HCT116 (cell line): ENCODE measurements around the gene TMEM151A. TPM values are rescaled to one million over a fixed set of nuclear protein-coding genes. Genes with fewer than 3 reads are reported as not detected.

ENCODE experiments used
- ATAC-seq: fragments of 200-7000 bp; cut with Tn5 transposase; 2 replicates; pipeline ENCODE4 v1.9.1; 2020; ENCODE audit warnings: mild to moderate bottlenecking, moderate library complexity
- BruUV-seq: library from RNA; stranded (reverse); fragments of 400-500 nt; replicated peaks from 2 replicates; lab custom pipeline; 2021; lab: Mats Ljungman, UMichigan
- CTCF ChIA-PET: fragments of 300-600 bp; sonication (Branson Sonifier 250); formaldehyde crosslinking; loops from one replicate; lab custom pipeline; 2021; ENCODE audit warnings: antibody characterized with exemption; lab: Charles Lee
- POLR2A ChIA-PET: fragments of 300-600, 350-600 bp; sonication (Branson Sonifier 250); formaldehyde crosslinking; loops from one replicate; lab custom pipeline; 2021; ENCODE audit warnings: antibody characterized with exemption; lab: Charles Lee
- RAD21 ChIA-PET, 2 experiments: fragments of 300-600 bp; sonication (Branson Sonifier 250); formaldehyde crosslinking; loops; one replicate each; lab custom pipeline; 2023; ENCODE audit warnings: low total read pairs in 2 of 2; ENCODE audit not compliant: uncharacterized antibody in 2 of 2, unreplicated experiment in 2 of 2, low non-redundant PET in 1 of 2; lab: Charles Lee
- DNase-seq: peaks from one replicate; pipeline ENCODE4 v3.0.0-alpha.2; 2010; ENCODE audit warnings: low read depth, low spot score
- H2AFZ ChIP-seq: fragments of 200-600 bp; shearing (Covaris generic), sonication (generic); 2 replicates; pipeline ENCODE4 v1.6.1; 2017; ENCODE audit warnings: low read depth, mixed run types, mixed read lengths, antibody characterized with exemption, low read length; ENCODE audit not compliant: poor library complexity, severe bottlenecking
- H3K27ac ChIP-seq: 2 replicates; pipeline ENCODE4 v1.5.1; 2012; ENCODE audit warnings: low read depth, low read length
- H3K27me3 ChIP-seq: fragments of 200-600 bp; sonication (generic); 2 replicates; pipeline ENCODE4 v1.6.1; 2016; ENCODE audit warnings: mixed run types, low read length, mixed read lengths; ENCODE audit not compliant: insufficient read depth
- H3K36me3 ChIP-seq, 2 experiments: fragments of 200-500 bp in 1 of 2; fragments of 200-600 bp in 1 of 2; sonication (Bioruptor generic) in 1 of 2; sonication (generic) in 1 of 2; 2 replicates each; pipeline versions ENCODE4 v1.5.1 to v1.6.1; 2014 to 2016; ENCODE audit warnings: low read length in 2 of 2, inconsistent platforms in 1 of 2, mixed read lengths in 1 of 2, mixed run types in 1 of 2; ENCODE audit not compliant: insufficient read depth in 2 of 2, control insufficient read depth in 1 of 2
- H3K4me1 ChIP-seq, 2 experiments: fragments of 200-600 bp in 1 of 2; sonication (generic) in 1 of 2; 2 replicates each; pipeline versions ENCODE4 v1.5.1 to v1.6.1; 2012 to 2017; ENCODE audit warnings: low read length in 2 of 2, inconsistent platforms in 1 of 2, mild to moderate bottlenecking in 1 of 2, mixed read lengths in 1 of 2, mixed run types in 1 of 2, moderate library complexity in 1 of 2; ENCODE audit not compliant: insufficient read depth in 2 of 2, control insufficient read depth in 1 of 2
- H3K4me2 ChIP-seq: fragments of 200-600 bp; sonication (generic); 2 replicates; pipeline ENCODE4 v1.6.1; 2017; ENCODE audit warnings: mixed run types, low read length, mixed read lengths
- H3K4me3 ChIP-seq, 2 experiments: fragments of 200-600 bp in 1 of 2; sonication (generic) in 1 of 2; replicated peaks in 1 of 2; 2 replicates each; pipeline ENCODE4 v1.5.1; 2011 to 2016; ENCODE audit warnings: low read length in 2 of 2, control low read depth in 1 of 2, low read depth in 1 of 2, mild to moderate bottlenecking in 1 of 2, mixed read lengths in 1 of 2, mixed run types in 1 of 2
- H3K79me2 ChIP-seq: fragments of 200-600 bp; sonication (generic); 2 replicates; pipeline ENCODE4 v1.6.1; 2017; ENCODE audit warnings: mild to moderate bottlenecking, mixed run types, low read length, moderate library complexity, mixed read lengths; ENCODE audit not compliant: insufficient read depth
- H3K9ac ChIP-seq: fragments of 200-600 bp; sonication (generic); 2 replicates; pipeline ENCODE4 v1.6.1; 2016; ENCODE audit warnings: low read length, mixed read lengths
- H3K9me2 ChIP-seq: fragments of 200-600 bp; sonication (generic), shearing (Covaris generic); 2 replicates; pipeline ENCODE4 v1.6.1; 2017; ENCODE audit warnings: mixed run types, mild to moderate bottlenecking, moderate library complexity; ENCODE audit not compliant: insufficient read depth
- H3K9me3 ChIP-seq, 2 experiments: fragments of 200-500 bp in 1 of 2; fragments of 200-600 bp in 1 of 2; sonication (Bioruptor generic) in 1 of 2; sonication (generic) in 1 of 2; 2 replicates each; pipeline ENCODE4 v1.6.1; 2014 to 2017; ENCODE audit warnings: low read length in 2 of 2, mixed read lengths in 2 of 2, inconsistent platforms in 1 of 2, low read depth in 1 of 2, mild to moderate bottlenecking in 1 of 2, mixed run types in 1 of 2, moderate library complexity in 1 of 2; ENCODE audit not compliant: control insufficient read depth in 1 of 2, insufficient read depth in 1 of 2
- H4K20me1 ChIP-seq: fragments of 200-600 bp; sonication (generic), shearing (Covaris generic); 2 replicates; pipeline ENCODE4 v1.6.1; 2017; ENCODE audit warnings: mixed run types, mild to moderate bottlenecking, moderate library complexity; ENCODE audit not compliant: insufficient read depth
- RAD21 ChIP-seq: IDR thresholded peaks from 2 replicates; pipeline ENCODE4 v1.6.1; 2012; ENCODE audit warnings: low read depth, mild to moderate bottlenecking
- SIN3A ChIP-seq: IDR thresholded peaks from 2 replicates; pipeline ENCODE4 v1.6.1; 2012; ENCODE audit warnings: low read depth
- SRF ChIP-seq: IDR thresholded peaks from 2 replicates; pipeline ENCODE4 v1.6.1; 2012; ENCODE audit warnings: low read depth
- TCF7L2 ChIP-seq: IDR thresholded peaks from 2 replicates; pipeline ENCODE4 v1.7.0; 2011; ENCODE audit warnings: borderline replicate concordance, inconsistent platforms; ENCODE audit not compliant: insufficient read depth, insufficient read length; ENCODE audit errors: extremely low read depth
- YY1 ChIP-seq: IDR thresholded peaks from 2 replicates; pipeline ENCODE4 v1.6.1; 2011; ENCODE audit warnings: low read length, low read depth, moderate library complexity, mild to moderate bottlenecking; ENCODE audit not compliant: insufficient replicate concordance; ENCODE audit errors: extremely low read depth
- ZBTB33 ChIP-seq: IDR thresholded peaks from 2 replicates; pipeline ENCODE4 v1.6.1; 2011; ENCODE audit warnings: mild to moderate bottlenecking, low read length, moderate library complexity; ENCODE audit not compliant: insufficient replicate concordance; ENCODE audit errors: extremely low read depth
- ZNF274 ChIP-seq: fragments of 200-500 bp; sonication (Bioruptor generic); IDR thresholded peaks from 2 replicates; pipeline ENCODE4 v1.6.1; 2014; ENCODE audit warnings: mild to moderate bottlenecking, low read depth, low read length, inconsistent platforms
- intact Hi-C: fragments of 100-400 bp; cut with micrococcal nuclease; formaldehyde crosslinking; loops from 2 replicates; pipeline ENCODE4 v1.10.0; 2022
- total RNA-seq: library from RNA; stranded (reverse); gene quantifications from one replicate; pipeline ENCODE4 v1.2.1, GENCODE V29; 2021; ENCODE audit not compliant: unreplicated experiment

TMEM151A gene
- total RNA-seq, 1 experiment from 2014 or later, result 5.9 TPM

GRCh38 chr11:66324664-66325063 is 33.0 kb downstream of the TMEM151A start (continued):
- TF ChIP-seq ZBTB33 (no peak), SRF (no peak), SIN3A (no peak), ZNF274 (no peak), RAD21 (no peak), TCF7L2 (no peak)

GRCh38 chr11:66325263-66325671 is 33.6 kb downstream of the TMEM151A start:
- intact Hi-C loops, result no loop called here
- ChIA-PET RAD21 (no interaction called here), POLR2A (no interaction called here), CTCF (interaction anchor here (2.1 kb wide), 1 partner anchor 13 kb away, joined by 9 read pairs; no protein-coding TSS in a partner anchor)
- TF ChIP-seq YY1 (no peak), ZBTB33 (no peak)
- Histone ChIP-seq H4K20me1 (no peaks in the 10 kb centered on the region), H3K36me3 (no peaks in the 10 kb centered on the region), H3K4me3 (no peak overlapping the region), H3K9me2 (no peaks in the 10 kb centered on the region), H3K9ac (0 out of 2 replicates have a peak overlapping the region, but pooled peaks have one; percentile 11), H3K79me2 (no peaks in the 10 kb centered on the region), H3K4me1 (peaks cover 17 to 56% of the 10 kb centered on the region in 2 experiments), H3K27me3 (no peaks in the 10 kb centered on the region), H3K27ac (no peak overlapping the region), H3K4me2 (peak overlapping the region; percentile 46; the same call in 1 of the 2 replicates), H3K9me3 (no peaks in the 10 kb centered on the region), H2AFZ (no peak overlapping the region)
- ATAC-seq (no peak), DNase-seq (no peak)
- BruUV-seq, result no TSS peak
